ENCODE results near the gene PHLPP1. TPM values are rescaled to one million over a fixed set of nuclear protein-coding genes. Genes with fewer than 3 reads are reported as not detected.

The PHLPP1 gene
- total and polyA plus RNA-seq, 8 donors, result 2.9 to 14.7 (median 8.3) TPM

DNA sequence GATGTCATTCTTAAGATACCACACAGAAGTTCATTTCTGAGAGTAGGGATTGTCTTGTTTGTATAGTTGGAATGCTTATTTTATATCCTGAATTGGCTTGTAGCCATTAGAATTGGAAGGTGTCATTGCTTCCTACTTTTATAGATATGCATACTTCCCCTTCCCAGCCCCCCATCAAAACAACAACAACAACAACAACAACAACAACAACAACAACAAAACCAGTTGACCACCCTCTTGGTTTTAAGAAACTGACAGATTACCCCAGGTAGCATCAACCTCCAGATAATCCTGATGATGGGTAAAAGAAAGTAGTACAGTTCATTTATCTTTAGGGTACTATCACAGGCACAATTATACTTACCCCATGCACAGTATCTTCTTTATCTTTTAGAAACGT is 20.0 kb downstream of the PHLPP1 start:
- Histone ChIP-seq H3K4me3 (no peak overlapping the region), H3K27ac (no peak overlapping the region), H3K9me3 (no peaks in the 10 kb centered on the region), H3K36me3 (no peaks in the 10 kb centered on the region), H3K4me1 (peaks cover 0 to 18% (median 4%) of the 10 kb centered on the region in 3 donors), H3K27me3 (no peaks in the 10 kb centered on the region)
- no peak for ATAC-seq
- 56 to 62% methylated on average over 1 of the region's 1 CpG for WGBS, 2 donors
- FAIRE-seq, result no peak
- intact Hi-C loops (cut with DNase I), result loop anchor here in 1 of 3 donors (10.0 kb wide), 1 partner anchor 69 kb away; no protein-coding TSS in a partner anchor
- DNase-seq, result no peak
- TF ChIP-seq, protein P1, sequence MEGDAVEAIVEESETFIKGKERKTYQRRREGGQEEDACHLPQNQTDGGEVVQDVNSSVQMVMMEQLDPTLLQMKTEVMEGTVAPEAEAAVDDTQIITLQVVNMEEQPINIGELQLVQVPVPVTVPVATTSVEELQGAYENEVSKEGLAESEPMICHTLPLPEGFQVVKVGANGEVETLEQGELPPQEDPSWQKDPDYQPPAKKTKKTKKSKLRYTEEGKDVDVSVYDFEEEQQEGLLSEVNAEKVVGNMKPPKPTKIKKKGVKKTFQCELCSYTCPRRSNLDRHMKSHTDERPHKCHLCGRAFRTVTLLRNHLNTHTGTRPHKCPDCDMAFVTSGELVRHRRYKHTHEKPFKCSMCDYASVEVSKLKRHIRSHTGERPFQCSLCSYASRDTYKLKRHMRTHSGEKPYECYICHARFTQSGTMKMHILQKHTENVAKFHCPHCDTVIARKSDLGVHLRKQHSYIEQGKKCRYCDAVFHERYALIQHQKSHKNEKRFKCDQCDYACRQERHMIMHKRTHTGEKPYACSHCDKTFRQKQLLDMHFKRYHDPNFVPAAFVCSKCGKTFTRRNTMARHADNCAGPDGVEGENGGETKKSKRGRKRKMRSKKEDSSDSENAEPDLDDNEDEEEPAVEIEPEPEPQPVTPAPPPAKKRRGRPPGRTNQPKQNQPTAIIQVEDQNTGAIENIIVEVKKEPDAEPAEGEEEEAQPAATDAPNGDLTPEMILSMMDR (IDR thresholded peaks at IDR 0.05), result no peak

- TF ChIP-seq, protein P1 (IDR thresholded peaks at IDR 0.05), result no peak
- Histone ChIP-seq H3K9me3 (no peaks in the 10 kb centered on the region), H3K4me3 (no peak overlapping the region), H3K4me1 (peaks cover 0 to 26% (median 11%) of the 10 kb centered on the region in 3 donors), H3K27me3 (no peaks in the 10 kb centered on the region), H3K36me3 (no peaks in the 10 kb centered on the region), H3K27ac (no peak overlapping the region)
- no peak for DNase-seq
- intact Hi-C loops (cut with DNase I), result loop anchor here in 1 of 3 donors (10.0 kb wide), 1 partner anchor 69 kb away; no protein-coding TSS in a partner anchor
- ATAC-seq, result no peak
- FAIRE-seq, result no peak
- WGBS, 2 donors, result 96 to 99% methylated on average over 4 of the region's 4 CpGs
These were observed 20.9 kb downstream of the PHLPP1 start for GRCh38 chr18:62736077-62736855.

DNA sequence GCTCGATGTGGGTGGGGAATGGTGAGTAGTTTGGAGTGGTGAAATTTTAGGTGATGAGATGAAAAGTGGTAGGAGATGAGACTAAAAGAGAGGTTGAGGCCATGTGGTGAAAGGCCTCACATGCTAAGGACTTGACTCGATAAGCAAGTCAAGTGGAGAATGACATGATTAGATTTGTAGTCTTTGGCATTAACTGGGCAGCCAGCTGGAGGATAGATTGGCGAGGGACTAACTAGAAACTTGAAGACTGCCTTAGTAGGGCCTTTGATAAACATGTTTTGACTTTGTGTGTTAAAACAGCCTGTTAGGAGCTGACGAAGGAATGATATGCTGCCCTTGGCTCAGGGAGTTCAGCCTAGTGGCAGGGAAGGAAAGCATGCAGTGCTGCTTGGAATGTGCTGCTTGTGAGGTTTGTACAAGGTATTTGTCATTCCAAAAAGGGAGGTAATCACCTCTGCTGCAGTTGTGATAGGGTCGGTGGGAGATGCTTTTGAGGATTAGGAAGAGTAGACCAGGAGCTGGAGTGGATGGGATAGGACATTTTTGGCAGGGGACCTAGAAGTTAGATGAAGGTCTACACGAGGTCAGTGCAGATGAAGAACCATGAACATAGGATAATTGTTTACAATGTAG is 22.0 kb downstream of the PHLPP1 start:
- Histone ChIP-seq H3K4me3 (no peak overlapping the region), H3K9me3 (no peaks in the 10 kb centered on the region), H3K4me1 (peaks cover 5 to 36% (median 22%) of the 10 kb centered on the region in 3 donors), H3K27ac (no peak overlapping the region), H3K36me3 (no peaks in the 10 kb centered on the region), H3K27me3 (no peaks in the 10 kb centered on the region)
- intact Hi-C loops (cut with DNase I), result loop anchor here in 1 of 3 donors (10.0 kb wide), 1 partner anchor 67 kb away; no protein-coding TSS in a partner anchor
- WGBS, 2 donors, result 43 to 47% methylated on average over 6 of the region's 6 CpGs
- ATAC-seq, result no peak
- FAIRE-seq, result no peak
- no peak for DNase-seq
- TF ChIP-seq, protein P1 (IDR thresholded peaks at IDR 0.05), result no peak

- Histone ChIP-seq H3K36me3 (no peaks in the 10 kb centered on the region), H3K9me3 (no peaks in the 10 kb centered on the region), H3K27me3 (no peaks in the 10 kb centered on the region), H3K27ac (no peak overlapping the region), H3K4me3 (no peak overlapping the region), H3K4me1 (peaks cover 10 to 47% (median 31%) of the 10 kb centered on the region in 3 donors)
- WGBS, 2 donors, result 91 to 100% methylated on average over 1 of the region's 1 CpG
- FAIRE-seq (no peak), DNase-seq (no peak), ATAC-seq (no peak)
- TF ChIP-seq, protein P1 (IDR thresholded peaks at IDR 0.05), result no peak
- intact Hi-C loops (cut with DNase I), result loop anchor here in 1 of 3 donors (10.0 kb wide), 1 partner anchor 66 kb away; no protein-coding TSS in a partner anchor
These were observed 23.3 kb downstream of the PHLPP1 start for GRCh38 chr18:62738639-62739038.
